ENCODE results near the gene IRF2BPL. TPM values are rescaled to one million over a fixed set of nuclear protein-coding genes. Genes with fewer than 3 reads are reported as not detected.

Gene IRF2BPL
- total RNA-seq, 6 experiments from 2014 or later, result 11.7 to 18.1 (median 13.7) TPM

- H3K4me3 ChIP-seq, result no peak overlapping the region
- H3K36me3 ChIP-seq, result no peaks in the 10 kb centered on the region
- peak in 1 of 3 donors; percentile 71 for DNase-seq
- H3K9me3 ChIP-seq, result no peaks in the 10 kb centered on the region
- WGBS (ENCODE audit: insufficient coverage, low coverage, low lambda C conversion rate, missing lambda C conversion rate), result 42% methylated on average over 3 of the region's 3 CpGs
- H3K4me1 ChIP-seq, result peaks cover 0 to 30% (median 4%) of the 10 kb centered on the region in 4 donors
- ATAC-seq, result peak; percentile 25 to 47 (median 37)
- H3K27me3 ChIP-seq, result no peaks in the 10 kb centered on the region
- no peak for TF ChIP-seq CTCF (IDR thresholded peaks at IDR 0.05)
- TF ChIP-seq POLR2A (IDR thresholded peaks at IDR 0.05), result no peak
- H3K27ac ChIP-seq, result peak overlapping the region in 2 of 3 donors; percentile 45 to 48
- intact Hi-C loops (cut with DNase I), result no loop called here
Measured at GRCh38 chr14:77071938-77072388, 43.5 kb upstream of the IRF2BPL start.

DNA sequence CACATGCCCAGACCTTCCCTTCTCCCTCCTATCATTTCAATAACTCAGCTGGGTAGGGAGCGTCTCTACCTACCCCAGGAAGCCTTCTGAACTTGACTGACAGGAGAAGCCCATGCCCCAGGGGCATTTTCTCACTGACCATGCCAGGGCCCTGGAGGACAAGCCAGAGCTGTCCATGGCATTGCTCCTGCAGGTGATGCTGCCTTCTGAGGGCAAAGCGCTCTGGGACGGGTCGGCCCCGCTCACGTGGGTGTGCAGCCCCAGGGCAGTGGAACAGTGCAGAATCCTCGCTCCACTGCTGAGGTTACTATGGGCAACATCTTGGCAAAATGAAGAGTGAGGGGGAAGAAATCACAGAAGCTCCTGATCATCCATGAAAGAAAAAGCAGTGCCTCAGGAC is 41.0 kb upstream of the IRF2BPL start:
- Histone ChIP-seq H3K27ac (no peak overlapping the region), H3K36me3 (no peaks in the 10 kb centered on the region)
- intact Hi-C loops (cut with DNase I), result loop anchor here (5.0 to 10.0 kb wide), 4 partner anchors 155 to 192 kb away; no protein-coding TSS in a partner anchor

DNA sequence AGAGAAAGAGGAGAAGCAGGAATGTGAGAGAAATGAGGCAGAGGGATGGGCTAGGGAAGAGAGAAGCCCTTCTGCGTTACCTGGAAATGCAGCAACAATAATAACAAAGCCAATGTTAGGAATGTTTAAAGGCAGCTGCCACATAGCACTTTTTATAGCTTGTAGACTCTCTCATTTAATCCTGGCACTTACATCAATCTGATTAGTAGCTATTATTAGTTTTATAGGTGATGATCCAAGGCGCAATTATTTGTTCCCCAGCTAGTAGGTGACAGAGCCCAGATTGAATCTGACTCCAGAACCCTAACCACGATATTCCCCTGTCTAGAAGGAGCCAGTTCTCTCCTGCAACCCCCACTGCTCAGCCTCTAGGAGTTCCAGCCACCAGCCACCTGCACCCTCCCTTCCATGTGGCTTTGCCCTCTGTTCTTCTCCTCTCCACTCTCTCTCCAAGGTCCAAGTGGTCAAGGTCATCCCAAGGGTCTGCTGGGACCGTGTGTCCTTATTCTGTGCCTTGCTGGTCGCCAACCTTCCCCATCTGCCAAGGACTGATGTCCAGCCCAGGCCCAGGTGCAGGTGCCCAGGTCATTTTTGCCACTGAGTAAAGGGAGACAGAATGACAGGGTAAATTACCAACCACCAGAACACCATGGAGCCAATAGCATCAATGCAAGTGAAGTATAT is 40.2 kb upstream of the IRF2BPL start:
- intact Hi-C loops (cut with DNase I), result loop anchor here (5.0 to 10.0 kb wide), 4 partner anchors 154 to 191 kb away; no protein-coding TSS in a partner anchor
- DNase-seq, result no peak
- no peak for ATAC-seq
- Histone ChIP-seq H3K9me3 (no peaks in the 10 kb centered on the region), H3K36me3 (no peaks in the 10 kb centered on the region), H3K27me3 (no peaks in the 10 kb centered on the region), H3K4me1 (peaks cover 0 to 14% (median 2%) of the 10 kb centered on the region in 4 donors), H3K27ac (no peak overlapping the region), H3K4me3 (no peak overlapping the region)
- WGBS (ENCODE audit: insufficient coverage, low coverage, low lambda C conversion rate, missing lambda C conversion rate), result 32% methylated on average over 5 of the region's 5 CpGs
- no peak for TF ChIP-seq CTCF (IDR thresholded peaks at IDR 0.05)
- no peak for TF ChIP-seq POLR2A (IDR thresholded peaks at IDR 0.05)

More for the DNA sequence above, 41.0 kb upstream of the IRF2BPL start:
- Histone ChIP-seq H3K27me3 (no peaks in the 10 kb centered on the region), H3K4me1 (peaks cover 0 to 14% (median 2%) of the 10 kb centered on the region in 4 donors), H3K9me3 (no peaks in the 10 kb centered on the region), H3K4me3 (no peak overlapping the region)
- no peak for TF ChIP-seq CTCF (IDR thresholded peaks at IDR 0.05)
- no peak for TF ChIP-seq POLR2A (IDR thresholded peaks at IDR 0.05)
- ATAC-seq (no peak), DNase-seq (no peak)
- 60% methylated on average over 3 of the region's 7 CpGs for WGBS (ENCODE audit: insufficient coverage, low coverage, low lambda C conversion rate, missing lambda C conversion rate)

- peak; percentile 70 to 73 (median 71) for DNase-seq
- peak; percentile 82 to 88 (median 86) for ATAC-seq
Measured at GRCh38 chr14:77067632-77068516, 39.4 kb upstream of the IRF2BPL start.

More at GRCh38 chr14:77067632-77068516, 39.4 kb upstream of the IRF2BPL start:
- Histone ChIP-seq H3K4me3 (no peak overlapping the region), H3K9me3 (no peaks in the 10 kb centered on the region), H3K27me3 (no peaks in the 10 kb centered on the region), H3K36me3 (no peaks in the 10 kb centered on the region), H3K4me1 (peaks cover 0 to 14% (median 2%) of the 10 kb centered on the region in 4 donors), H3K27ac (no peak overlapping the region)
- 14% methylated on average over 7 of the region's 11 CpGs for WGBS (ENCODE audit: insufficient coverage, low coverage, low lambda C conversion rate, missing lambda C conversion rate)
- TF ChIP-seq CTCF (IDR thresholded peaks at IDR 0.05) (peak; percentile 89 to 92 (median 90)), POLR2A (IDR thresholded peaks at IDR 0.05) (no peak)
- intact Hi-C loops (cut with DNase I), result loop anchor here (5.0 to 10.0 kb wide), 4 partner anchors 153 to 191 kb away; no protein-coding TSS in a partner anchor
